HEK293T (cell line): Measurements from ENCODE around the gene SCO1.

Experiments
- ELF4 ChIP-seq: fragments of 450-650 bp; IDR thresholded peaks from 2 replicates; pipeline ENCODE4 v1.6.1; 2017; ENCODE audit warnings: antibody characterized with exemption
- FOXK2 ChIP-seq: fragments of 450-650 bp; IDR thresholded peaks from 2 replicates; pipeline ENCODE4 v1.6.1; 2016; ENCODE audit warnings: mild to moderate bottlenecking
- NFRKB ChIP-seq: fragments of 450-650 bp; IDR thresholded peaks from 2 replicates; pipeline ENCODE4 v1.6.1; 2016; ENCODE audit warnings: mild to moderate bottlenecking, moderate library complexity

DNA sequence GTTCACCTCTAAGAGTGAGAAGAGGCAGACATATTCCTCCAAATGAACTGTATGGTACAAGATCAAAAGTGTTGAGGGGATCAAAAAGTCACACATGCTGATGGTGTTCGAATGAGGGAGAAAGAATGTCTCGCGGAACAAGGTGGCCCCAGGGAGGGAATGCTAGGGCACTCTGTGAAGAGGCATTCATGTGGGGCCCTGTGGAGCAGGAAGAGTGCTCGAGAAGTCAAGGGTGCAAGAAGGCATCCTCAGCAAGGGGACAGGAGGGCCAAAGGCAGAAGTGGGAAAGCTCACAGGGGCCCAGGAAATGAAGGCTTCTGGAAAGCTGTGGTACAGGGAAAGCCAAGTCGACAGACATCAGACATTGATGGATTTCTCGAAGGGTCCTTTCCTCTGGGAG is 34.1 kb downstream of the SCO1 start:
- TF ChIP-seq ELF4 (no peak), FOXK2 (no peak), NFRKB (no peak)
